Kidney tubule cell (primary cell): Measurements from ENCODE around the gene EEF1AKMT1.
"Not testable (repeated sequence)": the region's sequence is repeated elsewhere in the genome, so short reads cannot be mapped to it uniquely, and the experiment has no call there.

ENCODE experiments used
- DNase-seq: peaks from one replicate; pipeline ENCODE4 v3.0.0-alpha.2; 2018; ENCODE audit warnings: low spot score

Gene EEF1AKMT1

DNA sequence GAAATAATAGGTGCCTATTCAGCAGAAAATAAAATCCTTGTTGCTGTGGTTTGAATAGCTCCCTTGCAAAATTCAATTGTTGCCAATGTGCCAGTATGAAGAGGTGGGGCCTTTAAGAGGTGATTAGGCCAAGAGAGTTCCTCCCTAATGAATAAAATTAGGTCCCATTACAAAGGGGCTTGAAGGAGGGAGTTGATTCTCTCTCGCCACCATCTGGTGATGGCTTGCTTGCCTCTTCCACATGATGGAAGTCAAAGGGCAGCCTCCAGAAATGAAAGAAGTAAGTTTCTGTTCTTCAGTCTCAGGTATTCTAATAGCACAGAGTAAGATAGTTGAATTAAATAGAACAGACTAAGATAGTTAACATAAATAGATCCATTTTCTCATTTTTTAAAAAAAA, 3.0 kb upstream of the EEF1AKMT1 start:
- no peak for DNase-seq

DNA sequence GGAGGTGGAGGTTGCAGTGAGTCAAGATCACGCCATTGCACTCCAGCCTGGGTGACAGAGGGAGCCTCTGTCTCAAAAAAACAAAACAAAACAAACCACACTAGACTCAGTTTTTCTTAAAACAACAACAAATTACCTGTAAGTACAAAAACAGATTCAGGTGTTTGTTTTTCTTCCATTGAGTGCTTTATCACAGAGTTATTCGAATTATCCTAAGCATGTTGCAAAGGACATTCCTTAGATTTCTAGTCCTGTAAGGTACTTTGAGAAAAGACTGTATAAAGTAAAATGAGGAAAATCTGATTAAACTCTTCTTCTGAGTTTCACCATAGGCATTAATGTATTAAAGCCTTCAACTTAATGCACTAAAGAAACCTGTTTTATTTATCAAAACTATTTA, 2.2 kb upstream of the EEF1AKMT1 start:
- DNase-seq: no peak

DNA sequence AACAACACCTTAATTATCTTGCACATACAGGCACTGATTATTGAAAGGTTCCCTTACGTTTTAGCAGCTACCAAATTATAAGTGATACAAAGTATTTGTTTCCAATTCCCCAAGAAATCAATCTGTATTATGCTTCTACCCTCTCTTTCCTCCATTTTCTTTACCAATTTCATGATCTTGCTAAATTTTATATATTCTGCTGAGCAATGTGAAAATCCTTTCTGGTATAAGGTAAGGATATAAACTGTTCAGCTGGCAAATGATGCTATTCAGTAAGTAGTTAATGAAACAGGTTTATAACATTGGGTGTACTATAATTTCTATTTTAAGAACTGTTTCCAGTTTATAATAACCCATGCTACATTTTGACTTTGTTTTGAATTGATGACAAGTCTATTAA, 985 bp upstream of the EEF1AKMT1 start:
- no peak for DNase-seq

DNA sequence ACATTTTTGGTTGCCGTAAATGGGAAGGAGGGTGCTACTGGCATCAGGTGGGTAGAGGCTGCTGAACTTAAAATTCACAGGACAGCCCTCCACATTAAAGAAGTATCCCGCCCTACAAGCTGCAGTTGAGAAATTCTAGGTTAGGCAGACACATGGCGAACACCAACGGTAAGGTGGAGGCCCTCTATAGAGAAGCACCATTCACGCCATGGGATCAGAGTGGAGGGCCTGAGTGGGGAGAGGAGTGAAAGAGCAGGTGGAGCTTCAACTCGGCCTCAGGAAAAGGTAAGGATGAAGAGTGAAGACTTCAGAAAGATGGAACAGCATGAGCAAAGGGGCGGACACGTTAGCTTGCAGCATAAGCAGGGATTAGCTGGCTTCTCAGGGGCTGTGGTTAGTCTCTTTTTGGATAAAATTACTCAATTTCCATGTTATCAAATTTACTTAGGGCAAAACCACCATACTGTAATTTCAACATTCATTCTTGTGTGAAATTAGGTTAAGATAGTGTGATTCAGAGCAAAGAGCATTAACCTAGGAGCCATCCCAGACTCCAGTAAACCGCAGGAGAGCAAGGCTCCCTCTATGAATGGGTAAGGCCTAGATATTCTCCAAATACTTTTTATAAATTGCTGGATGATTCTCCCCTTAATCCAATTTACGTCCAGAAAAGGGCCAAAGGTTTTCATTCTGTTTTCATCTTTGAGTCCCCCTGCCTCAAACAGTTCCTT, 1.2 kb downstream of the EEF1AKMT1 start:
- peak; percentile 8 for DNase-seq

DNA sequence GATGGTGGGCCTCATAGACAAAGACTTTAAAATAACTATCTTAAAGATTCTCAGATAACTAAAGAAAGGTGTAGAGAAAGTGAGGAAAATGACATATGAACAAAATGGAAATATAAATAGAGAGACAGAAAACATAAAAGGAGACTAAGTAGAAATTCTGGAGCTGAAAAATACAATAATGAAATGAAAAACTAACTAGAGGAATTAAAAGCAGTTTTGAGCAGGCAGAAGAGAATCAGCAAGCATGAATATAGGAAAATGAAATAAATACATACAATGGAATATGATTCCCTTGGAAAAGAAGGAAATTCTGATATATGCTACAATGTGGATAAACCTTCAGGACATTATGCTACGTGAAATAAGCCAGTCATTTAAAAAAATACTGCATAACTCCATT, 3.9 kb downstream of the EEF1AKMT1 start:
- DNase-seq: no peak

DNA sequence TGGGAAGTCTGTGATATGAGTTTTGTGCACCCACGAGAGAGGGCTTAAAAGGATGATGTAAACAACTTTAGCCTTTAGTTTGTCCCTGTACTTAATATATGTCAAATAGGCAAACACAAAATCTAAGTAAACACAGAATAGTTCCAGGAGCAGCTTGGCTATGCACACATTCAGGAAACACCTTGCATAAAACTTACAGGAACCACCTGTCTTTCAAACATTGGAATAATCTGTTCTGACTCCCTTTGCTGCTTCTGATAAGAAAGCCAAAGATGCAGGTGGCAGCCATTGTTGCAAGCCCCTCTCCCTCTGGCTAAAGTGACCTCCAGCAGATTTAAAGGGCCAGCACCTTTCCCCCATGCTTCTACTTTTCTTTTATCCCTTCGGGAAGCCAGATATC, 4.7 kb downstream of the EEF1AKMT1 start:
- no peak for DNase-seq

DNA sequence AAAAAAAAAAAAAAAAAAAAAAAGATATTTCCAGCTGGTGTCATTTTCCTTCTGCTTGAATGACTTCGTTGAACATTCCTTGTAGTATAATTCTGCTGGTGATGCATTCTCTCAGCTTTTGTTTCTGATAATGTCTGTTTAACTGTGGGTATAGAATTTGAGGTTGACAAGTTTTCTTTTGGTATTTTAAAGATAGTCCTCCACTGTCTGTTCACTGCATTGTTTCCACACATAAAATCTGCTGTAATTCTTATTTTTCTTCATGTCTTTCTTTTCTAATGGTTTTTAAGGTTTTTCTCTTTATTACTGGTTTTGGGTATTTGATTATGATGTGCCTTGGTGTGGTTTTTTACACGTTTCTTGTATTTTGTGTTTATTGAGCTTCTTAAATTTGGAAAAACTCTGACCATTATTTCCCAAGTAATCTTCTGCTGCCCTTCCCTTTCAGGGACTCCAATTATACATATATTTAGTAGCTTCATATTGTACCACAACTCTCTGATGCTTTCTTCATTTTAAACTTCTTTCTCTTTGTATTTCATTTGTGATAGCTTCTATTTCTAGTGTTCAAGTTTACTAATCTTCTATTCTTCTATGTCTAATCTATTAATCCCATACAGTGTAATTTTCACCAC, 6.3 kb downstream of the EEF1AKMT1 start:
- DNase-seq: no peak

DNA sequence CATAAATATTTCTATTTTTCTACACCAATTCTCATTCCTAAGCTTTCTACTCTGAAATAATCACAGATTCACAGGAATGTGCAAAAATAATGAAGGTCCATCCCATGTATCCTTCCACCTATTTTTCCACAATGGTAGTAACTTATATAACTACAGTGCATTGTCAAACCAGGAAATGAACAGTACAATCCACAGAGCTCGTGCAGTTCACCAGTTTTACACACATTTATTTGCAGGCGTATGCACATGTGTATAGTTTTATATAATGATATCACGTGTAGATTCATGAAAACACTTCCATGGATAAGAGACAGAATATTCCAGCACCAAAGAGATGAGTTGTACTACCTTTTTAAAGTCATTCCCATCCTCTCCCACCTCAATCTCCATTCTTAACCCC, 12.9 kb downstream of the EEF1AKMT1 start:
- no peak for DNase-seq

DNA sequence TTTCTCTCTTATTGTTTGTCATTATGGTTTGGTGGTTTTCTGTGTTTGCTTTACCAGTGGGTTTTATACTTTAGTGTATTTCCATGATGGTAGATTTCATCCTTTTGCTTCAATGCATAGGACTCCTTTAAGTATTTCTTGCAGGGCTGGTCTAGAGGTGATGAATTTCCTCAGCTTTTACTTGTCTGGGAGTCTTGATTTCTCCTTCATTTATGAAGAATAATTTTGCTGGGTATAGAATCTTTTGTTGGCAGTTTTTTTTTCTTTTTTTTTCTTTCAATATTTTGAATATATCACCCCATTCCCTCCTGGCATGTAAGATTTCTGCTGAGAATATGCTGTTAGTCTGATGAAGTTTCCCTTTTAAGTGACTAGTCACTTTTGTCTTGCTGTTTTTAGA, 19.8 kb downstream of the EEF1AKMT1 start:
- no peak for DNase-seq

DNA sequence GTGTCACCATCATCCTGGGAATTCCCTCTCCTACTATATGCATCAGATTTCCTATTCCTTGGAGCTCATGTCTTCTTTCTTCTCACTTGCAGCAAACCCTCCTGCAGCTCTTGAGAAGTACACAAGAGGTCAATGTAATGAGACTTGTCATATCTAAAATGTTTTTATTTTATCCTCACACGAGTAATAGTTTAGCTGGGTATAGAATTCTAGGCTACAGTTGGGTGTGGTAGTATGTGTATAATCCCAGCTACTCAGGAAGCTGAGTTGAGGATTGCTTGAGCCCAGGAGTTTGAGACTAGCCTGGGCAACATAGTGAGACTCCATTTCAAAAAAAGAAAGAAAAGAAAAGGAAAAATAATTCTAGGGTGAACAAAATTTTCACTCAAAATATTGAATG, 24.4 kb downstream of the EEF1AKMT1 start:
- DNase-seq: no peak

DNA sequence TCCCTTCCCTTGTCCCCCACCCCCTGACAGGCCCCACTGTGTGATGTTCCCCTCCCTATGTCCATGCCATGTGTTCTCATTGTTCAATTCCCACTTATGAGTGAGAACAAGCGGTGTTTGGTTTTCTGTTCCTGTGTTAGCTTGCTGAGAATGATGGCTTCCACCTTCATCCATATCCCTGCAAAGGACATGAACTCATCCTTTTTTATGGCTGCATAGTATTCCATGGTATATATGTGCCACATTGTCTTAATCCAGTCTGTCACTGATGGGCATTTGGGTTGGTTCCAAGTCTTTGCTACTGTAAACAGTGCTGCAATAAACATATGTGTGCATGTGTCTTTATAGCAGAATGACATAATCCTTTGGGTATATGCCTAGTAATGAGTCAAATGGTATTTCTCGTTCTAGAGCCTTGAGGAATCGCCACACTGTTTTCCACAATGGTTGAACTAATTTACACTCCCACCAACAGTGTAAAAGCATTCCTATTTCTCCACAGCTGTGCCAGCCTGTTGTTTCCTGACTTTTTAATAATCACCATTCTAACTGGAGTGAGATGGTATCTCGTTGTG, 29.8 kb downstream of the EEF1AKMT1 start:
- DNase-seq: not testable (repeated sequence)

DNA sequence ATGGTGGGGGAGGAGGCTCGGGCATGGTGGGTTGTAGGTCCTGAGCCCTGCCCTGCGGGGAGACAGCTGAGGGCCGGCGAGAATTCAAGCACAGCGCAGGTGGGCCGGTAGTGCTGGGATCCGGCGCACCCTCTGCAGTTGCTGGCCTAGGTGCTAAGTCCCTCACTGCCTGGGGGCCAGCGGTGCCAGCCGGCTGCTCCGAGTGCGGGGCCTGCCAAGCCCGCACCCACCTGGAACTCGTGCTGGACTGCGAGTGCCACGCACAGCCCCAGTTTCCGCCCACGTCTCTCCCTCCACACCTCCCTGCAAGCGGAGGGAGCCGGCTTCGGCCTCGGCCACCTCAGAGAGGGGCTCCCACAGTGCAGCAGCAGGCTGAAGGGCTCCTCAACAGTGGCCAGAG, 33.7 kb downstream of the EEF1AKMT1 start:
- DNase-seq: no peak

DNA sequence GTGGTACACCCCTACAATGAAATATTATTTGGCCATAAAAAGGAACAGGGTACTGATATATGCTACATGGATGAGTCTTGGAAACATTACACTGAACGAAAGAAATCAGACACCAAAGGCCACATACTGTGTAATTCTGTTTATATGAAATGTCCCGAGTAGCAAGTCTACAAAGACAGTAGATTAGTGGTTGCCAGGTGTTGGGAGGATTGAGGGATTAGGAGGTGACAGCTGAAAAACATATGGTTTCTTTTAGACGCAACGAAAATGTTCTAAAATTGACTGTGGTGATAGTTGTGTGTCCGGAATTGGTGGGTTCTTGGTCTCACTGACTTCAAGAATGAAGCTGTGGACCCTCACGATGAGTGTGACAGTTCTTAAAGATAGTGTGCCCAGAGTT, 35.1 kb downstream of the EEF1AKMT1 start:
- no peak for DNase-seq

DNA sequence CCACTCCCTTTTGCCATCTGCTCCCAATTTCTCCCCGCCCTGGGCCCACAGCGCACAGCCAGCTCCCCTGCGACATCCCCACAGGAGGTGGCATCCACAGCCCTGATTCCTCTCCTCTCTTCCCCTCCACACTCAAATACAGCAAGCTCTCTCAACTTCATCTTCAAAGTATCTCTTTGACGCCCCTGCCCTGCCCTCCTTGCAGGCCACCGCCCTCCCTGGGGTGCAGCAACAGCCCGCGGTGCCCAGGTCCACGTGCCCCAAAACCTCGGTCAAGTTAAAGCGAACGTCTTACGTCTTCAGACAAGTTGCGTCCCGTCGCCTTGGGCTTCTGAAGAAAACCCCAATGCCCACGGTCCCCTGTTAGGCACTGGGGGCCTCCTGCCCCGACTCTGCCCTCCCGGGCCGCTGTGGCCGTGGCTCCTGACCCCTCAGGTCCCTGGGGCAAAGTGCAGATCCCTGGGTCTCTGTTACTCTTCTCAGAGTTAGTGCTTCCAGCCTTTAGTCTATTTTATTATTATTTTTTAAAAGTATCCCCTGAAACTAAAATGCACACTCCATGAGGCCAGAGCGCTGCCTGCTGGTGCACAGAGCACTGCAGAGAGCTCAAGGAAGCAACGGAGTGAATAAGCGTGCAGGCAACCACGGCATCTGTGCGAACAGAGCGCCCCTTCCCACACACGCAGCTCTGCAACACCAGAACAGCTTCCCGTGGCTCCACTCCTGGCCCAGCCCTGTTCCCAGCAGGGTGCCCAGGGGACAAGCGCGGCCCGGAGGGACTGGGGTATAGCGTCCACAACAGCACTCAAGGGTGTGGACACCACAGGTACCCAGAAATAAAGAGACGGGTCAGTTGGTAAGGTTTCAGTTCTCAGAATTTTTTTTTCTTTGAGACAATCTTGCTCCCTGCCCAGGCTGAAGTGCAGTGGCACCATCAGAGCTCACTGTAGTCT, 43.9 kb downstream of the EEF1AKMT1 start:
- DNase-seq: no peak

DNA sequence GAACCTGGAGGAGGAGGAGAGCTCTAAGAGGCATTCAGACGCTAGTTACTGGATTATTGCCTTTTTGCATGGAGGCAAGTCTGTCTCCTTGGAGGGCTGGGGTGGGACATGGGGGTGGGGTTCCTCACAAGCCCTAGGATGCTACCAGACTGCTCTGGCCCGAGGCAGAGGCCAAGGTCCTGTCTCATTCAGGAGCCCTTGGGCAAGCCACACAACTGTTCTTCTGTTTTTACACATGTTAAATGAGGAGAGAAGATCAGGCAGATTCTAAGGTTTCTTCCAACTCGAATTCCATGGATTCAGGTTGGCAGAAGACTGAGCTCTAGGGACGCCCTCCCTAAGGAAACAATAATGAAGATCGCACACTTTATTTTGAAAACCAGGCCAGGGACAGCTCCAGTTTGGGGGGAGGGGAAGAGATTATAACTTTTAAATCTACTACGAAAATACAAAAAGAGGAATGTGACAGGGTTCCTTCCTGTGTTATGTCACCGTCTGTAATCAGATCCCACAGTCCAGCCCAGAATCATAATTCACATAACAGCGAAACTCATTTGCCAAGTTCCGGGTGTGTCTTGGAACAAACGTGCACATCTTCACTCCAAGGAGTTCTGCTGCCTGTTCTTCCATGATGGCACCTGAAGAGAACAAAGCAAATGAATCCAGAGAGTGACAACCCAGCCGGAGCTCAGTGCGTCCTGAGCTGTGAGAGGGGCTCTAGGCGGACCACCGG, 45.0 kb downstream of the EEF1AKMT1 start:
- DNase-seq: no peak

DNA sequence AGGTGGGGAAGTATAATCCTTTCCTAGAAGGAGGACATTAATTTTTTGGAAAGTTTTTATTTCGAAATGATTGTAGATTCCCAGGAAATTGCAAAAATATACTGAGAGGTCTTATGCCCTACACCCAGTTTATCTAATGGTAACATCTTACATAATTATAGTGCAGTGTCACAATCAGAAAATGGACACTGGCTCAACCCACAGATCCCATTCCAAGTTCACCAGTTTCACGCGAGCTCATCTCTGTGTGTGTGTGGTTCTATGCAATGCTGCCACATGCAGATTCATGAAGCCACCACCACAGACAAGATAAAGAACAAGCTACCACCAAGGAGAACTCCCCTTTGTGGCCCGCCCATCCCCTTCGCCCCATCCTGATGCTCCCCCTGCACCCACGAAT, 45.9 kb downstream of the EEF1AKMT1 start:
- DNase-seq: no peak

DNA sequence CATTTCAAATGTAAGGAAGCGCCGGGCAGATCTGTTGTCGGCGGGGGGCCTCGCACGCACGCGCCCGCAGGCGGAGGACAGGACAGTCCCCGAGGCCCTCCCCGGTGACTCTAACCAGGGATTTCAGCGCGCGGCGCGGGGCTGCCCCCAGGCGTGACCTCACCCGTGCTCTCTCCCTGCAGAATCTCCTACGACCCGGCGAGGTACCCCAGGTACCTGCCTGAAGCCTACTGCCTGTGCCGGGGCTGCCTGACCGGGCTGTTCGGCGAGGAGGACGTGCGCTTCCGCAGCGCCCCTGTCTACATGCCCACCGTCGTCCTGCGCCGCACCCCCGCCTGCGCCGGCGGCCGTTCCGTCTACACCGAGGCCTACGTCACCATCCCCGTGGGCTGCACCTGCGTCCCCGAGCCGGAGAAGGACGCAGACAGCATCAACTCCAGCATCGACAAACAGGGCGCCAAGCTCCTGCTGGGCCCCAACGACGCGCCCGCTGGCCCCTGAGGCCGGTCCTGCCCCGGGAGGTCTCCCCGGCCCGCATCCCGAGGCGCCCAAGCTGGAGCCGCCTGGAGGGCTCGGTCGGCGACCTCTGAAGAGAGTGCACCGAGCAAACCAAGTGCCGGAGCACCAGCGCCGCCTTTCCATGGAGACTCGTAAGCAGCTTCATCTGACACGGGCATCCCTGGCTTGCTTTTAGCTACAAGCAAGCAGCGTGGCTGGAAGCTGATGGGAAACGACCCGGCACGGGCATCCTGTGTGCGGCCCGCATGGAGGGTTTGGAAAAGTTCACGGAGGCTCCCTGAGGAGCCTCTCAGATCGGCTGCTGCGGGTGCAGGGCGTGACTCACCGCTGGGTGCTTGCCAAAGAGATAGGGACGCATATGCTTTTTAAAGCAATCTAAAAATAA, 52.1 kb downstream of the EEF1AKMT1 start:
- DNase-seq: peak; percentile 51

DNA sequence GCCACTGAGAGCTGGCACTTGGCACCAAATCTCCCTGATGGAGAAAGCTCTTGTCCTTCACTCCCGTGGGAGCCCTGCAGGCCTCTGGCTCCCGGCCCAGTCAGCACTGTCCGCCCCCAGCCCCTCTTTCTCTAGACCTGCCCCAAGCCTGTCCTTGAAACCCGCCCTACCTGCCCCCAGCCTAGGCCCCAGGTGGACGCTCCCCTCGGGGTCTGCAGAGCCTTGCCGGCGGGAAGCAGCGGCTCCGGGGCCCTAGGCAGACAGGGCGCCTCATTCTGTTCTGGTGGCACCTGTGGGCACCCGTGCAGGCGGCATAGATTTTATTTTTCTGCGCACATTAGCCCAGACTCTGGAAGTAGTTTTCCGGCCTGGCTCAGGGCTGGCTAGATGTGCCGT, 52.7 kb downstream of the EEF1AKMT1 start:
- no peak for DNase-seq

DNA sequence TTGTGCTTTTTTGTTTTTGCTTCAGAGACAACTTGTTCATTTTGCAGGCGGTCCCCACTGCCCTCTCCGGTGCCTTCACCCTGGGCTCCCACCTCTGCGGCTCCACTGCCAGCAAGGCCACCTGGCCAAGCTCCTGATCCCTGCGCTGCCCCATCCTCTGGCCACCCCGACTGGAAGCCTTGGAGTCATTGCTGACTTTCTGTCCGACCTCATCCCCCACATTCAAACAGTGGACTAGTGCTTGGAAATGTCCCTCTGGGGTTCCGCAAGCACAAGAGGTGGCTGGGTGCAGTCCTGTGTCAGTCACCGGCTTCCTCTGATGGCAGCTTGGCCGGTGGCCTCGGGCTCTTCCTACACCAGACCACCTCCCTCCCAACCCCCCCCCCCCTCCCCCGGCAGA, 53.3 kb downstream of the EEF1AKMT1 start:
- no peak for DNase-seq

DNA sequence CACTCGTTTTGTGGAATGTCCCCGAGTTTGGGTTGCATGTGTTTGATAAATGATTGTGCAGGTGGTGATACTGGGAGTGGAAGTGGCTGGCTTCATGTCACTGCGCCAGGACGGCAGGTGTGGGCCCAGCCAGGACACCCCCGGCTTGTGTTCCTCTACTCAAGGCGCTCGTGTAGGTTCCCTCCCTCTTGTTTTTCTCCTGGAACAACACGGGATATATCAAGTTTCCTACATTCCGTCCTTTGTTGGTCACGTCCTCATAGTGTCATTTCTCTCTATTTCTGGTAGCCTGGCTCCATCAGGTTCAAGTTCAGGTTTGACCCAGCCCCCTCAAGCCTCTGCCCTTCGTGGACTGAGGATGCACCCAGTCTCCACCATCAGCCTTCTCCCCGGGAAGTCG, 54.0 kb downstream of the EEF1AKMT1 start:
- DNase-seq: no peak
